WTC11 (cell line): ENCODE measurements around the gene ERGIC3. TPM values are rescaled to one million over a fixed set of nuclear protein-coding genes. Genes with fewer than 3 reads are reported as not detected.

ENCODE experiments used
- ATAC-seq: fragments of 200-7000 bp; cut with Tn5 transposase; 2 replicates; pipeline ENCODE4 v1.10.0; 2021; ENCODE audit warnings: mild to moderate bottlenecking, moderate library complexity
- CTCF ChIA-PET: fragments of 300-600 bp; sonication (Branson Sonifier 250); formaldehyde crosslinking; loops from one replicate; lab custom pipeline; 2021; ENCODE audit warnings: antibody characterized with exemption; lab: Charles Lee
- POLR2A ChIA-PET: fragments of 350-600 bp; sonication (Branson Sonifier 250); formaldehyde crosslinking; loops from one replicate; lab custom pipeline; 2021; ENCODE audit warnings: antibody characterized with exemption; lab: Charles Lee
- DNase-seq: peaks from one replicate; pipeline ENCODE4 v3.0.0; 2021; ENCODE audit warnings: low spot score
- H3K27ac Mint-ChIP-seq: 2 replicates; pipeline ENCODE4 v1.8.0; 2021; ENCODE audit warnings: mixed read lengths
- H3K27me3 Mint-ChIP-seq: 2 replicates; pipeline ENCODE4 v1.8.0; 2021; ENCODE audit warnings: low read depth, mild to moderate bottlenecking, moderate library complexity, mixed read lengths
- H3K36me3 Mint-ChIP-seq: 2 replicates; pipeline ENCODE4 v1.8.0; 2021; ENCODE audit warnings: mixed read lengths
- H3K4me1 Mint-ChIP-seq: 2 replicates; pipeline ENCODE4 v1.8.0; 2022; ENCODE audit warnings: mixed read lengths
- H3K4me3 Mint-ChIP-seq: 2 replicates; pipeline ENCODE4 v1.8.0; 2021; ENCODE audit warnings: mild to moderate bottlenecking, moderate library complexity, mixed read lengths
- H3K9me3 Mint-ChIP-seq: 2 replicates; pipeline ENCODE4 v1.8.0; 2021; ENCODE audit warnings: mixed read lengths
- CREM ChIP-seq: sonication (generic); formaldehyde crosslinking; IDR thresholded peaks from 2 replicates; pipeline ENCODE4 v1.8.1; 2022; ENCODE audit warnings: mild to moderate bottlenecking, missing genetic modification reagents, moderate library complexity
- ERG ChIP-seq: fragments of 250-450 bp; sonication (Bioruptor Pico); IDR thresholded peaks from 2 replicates; pipeline ENCODE4 v1.8.0; 2021; ENCODE audit warnings: mild to moderate bottlenecking
- FOXP1 ChIP-seq: sonication (generic); formaldehyde crosslinking; IDR thresholded peaks from 2 replicates; pipeline ENCODE4 v1.8.0; 2022; ENCODE audit warnings: missing genetic modification reagents, mild to moderate bottlenecking, moderate library complexity, borderline replicate concordance
- GRHL2 ChIP-seq: fragments of 250-450 bp; sonication (Bioruptor Pico); IDR thresholded peaks from 2 replicates; pipeline ENCODE4 v1.8.0; 2022; ENCODE audit warnings: mild to moderate bottlenecking, moderate library complexity; ENCODE audit not compliant: insufficient replicate concordance, severe bottlenecking
- MLX ChIP-seq: sonication (generic); formaldehyde crosslinking; IDR thresholded peaks from 2 replicates; pipeline ENCODE4 v1.8.1; 2023; ENCODE audit warnings: mild to moderate bottlenecking, missing genetic modification reagents, moderate library complexity
- MYBL2 ChIP-seq: sonication (generic); formaldehyde crosslinking; IDR thresholded peaks from 2 replicates; pipeline ENCODE4 v1.8.1; 2023; ENCODE audit warnings: mild to moderate bottlenecking, moderate library complexity, missing genetic modification reagents
- NFATC4 ChIP-seq: fragments of 250-450 bp; sonication (Bioruptor Pico); IDR thresholded peaks from 2 replicates; pipeline ENCODE4 v1.9.0; 2021; ENCODE audit warnings: mild to moderate bottlenecking
- NR2C2 ChIP-seq: sonication (generic); formaldehyde crosslinking; IDR thresholded peaks from 2 replicates; pipeline ENCODE4 v1.8.0; 2022; ENCODE audit warnings: mild to moderate bottlenecking, missing genetic modification reagents
- NR3C1 ChIP-seq: sonication (generic); formaldehyde crosslinking; conservative IDR thresholded peaks from 2 replicates; pipeline ENCODE4 v1.8.1; 2023; ENCODE audit warnings: low read depth, mild to moderate bottlenecking, missing genetic modification reagents
- TEAD4 ChIP-seq: sonication (generic); formaldehyde crosslinking; IDR thresholded peaks from 2 replicates; pipeline ENCODE4 v1.8.0; 2022; ENCODE audit warnings: mild to moderate bottlenecking, missing genetic modification reagents
- ZBTB21 ChIP-seq: sonication (generic); formaldehyde crosslinking; IDR thresholded peaks from 2 replicates; pipeline ENCODE4 v1.8.1; 2023; ENCODE audit warnings: mild to moderate bottlenecking, missing genetic modification reagents, borderline replicate concordance
- ZNF121 ChIP-seq: sonication (generic); formaldehyde crosslinking; IDR thresholded peaks from 2 replicates; pipeline ENCODE4 v1.8.0; 2023; ENCODE audit warnings: missing genetic modification reagents
- ZNF263 ChIP-seq: sonication (generic); formaldehyde crosslinking; IDR thresholded peaks from 2 replicates; pipeline ENCODE4 v1.8.1; 2022; ENCODE audit warnings: low read depth, mild to moderate bottlenecking, moderate library complexity, missing genetic modification reagents
- ZNF512 ChIP-seq: sonication (generic); formaldehyde crosslinking; IDR thresholded peaks from 2 replicates; pipeline ENCODE4 v1.8.1; 2022; ENCODE audit warnings: missing genetic modification reagents, borderline replicate concordance
- ZNF671 ChIP-seq: fragments of 250-450 bp; sonication (Bioruptor Pico); IDR thresholded peaks from 2 replicates; pipeline ENCODE4 v1.8.0; 2021; ENCODE audit warnings: mild to moderate bottlenecking
- total RNA-seq: library from RNA; stranded (reverse); gene quantifications from 3 replicates; pipeline ENCODE4 v1.2.3, GENCODE V29; 2021
- TF ChIP-seq, protein P1 (sequence below): fragments of 250-450 bp; sonication (Bioruptor Pico); conservative IDR thresholded peaks from 2 replicates; pipeline ENCODE4 v1.9.0; 2021; ENCODE audit warnings: mild to moderate bottlenecking
- TF ChIP-seq, protein P2 (sequence below): fragments of 250-450 bp; sonication (Bioruptor Pico); IDR thresholded peaks from 2 replicates; pipeline ENCODE4 v1.9.0; 2021; ENCODE audit warnings: mild to moderate bottlenecking
- TF ChIP-seq, protein P3 (sequence below): sonication (generic); formaldehyde crosslinking; IDR thresholded peaks from 2 replicates; pipeline ENCODE4 v1.8.0; 2022; ENCODE audit warnings: mild to moderate bottlenecking, missing genetic modification reagents

The ERGIC3 gene
- total RNA-seq, 1 experiment from 2014 or later = 168 TPM

DNA sequence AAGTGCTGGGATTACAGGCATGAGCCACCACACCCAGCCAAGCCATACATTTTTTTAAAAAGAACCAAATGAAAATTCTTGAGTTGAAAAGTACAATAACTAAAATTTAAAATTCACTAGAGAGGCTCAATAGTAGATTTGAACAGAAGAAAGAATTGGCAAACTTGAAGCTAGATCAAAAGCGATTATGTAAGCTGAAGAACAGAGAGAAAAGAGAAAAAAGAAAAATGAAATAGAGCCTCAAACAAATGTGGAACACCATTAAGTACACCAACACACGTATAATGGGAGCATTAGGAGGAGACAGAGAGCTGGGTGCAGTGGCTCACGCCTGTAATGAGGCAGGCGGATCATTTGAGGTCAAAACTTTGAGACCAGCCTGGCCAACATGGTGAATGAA lies 31.0 kb downstream of the ERGIC3 start (continued):
- TF ChIP-seq, protein P1, sequence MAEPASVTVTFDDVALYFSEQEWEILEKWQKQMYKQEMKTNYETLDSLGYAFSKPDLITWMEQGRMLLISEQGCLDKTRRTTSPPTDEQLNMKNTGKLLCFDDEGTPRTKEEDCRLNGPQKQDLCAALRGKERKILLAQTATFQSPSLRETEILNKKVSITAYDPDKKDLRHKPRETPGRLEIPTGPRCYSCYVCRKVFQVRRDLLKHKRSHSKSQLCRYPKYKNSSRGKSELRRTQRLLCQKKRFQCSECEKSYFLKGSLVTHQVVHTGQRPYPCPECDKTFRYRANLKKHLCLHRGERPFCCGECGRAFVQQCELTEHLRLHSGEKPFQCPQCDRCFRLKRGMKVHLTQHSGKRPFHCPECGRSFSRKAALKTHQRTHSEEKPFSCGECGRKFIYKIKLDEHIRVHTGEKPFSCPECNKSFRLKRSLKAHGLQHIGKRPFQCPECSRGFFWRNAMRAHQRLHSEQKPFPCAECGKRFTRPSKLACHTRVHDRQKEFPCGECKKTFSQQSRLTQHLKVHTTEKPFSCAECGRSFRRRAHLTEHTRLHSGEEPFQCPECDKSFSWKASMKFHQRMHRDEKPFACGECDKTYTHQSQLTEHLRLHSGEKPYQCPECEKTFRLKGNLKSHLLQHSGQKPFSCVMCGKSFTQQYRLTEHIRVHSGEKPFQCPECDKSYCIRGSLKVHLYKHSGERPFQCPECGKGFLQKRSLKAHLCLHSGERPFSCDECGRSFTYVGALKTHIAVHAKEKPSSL (CRISPR knock-in tag) = no peak
- TF ChIP-seq ZNF512 (CRISPR knock-in tag) (no peak), ZNF121 (CRISPR knock-in tag) (no peak), TEAD4 (no peak), MLX (CRISPR knock-in tag) (no peak), ZNF671 (CRISPR knock-in tag) (no peak), FOXP1 (CRISPR knock-in tag) (no peak), CREM (no peak), NR2C2 (CRISPR knock-in tag) (no peak), NR3C1 (no peak)
- TF ChIP-seq, protein P2, sequence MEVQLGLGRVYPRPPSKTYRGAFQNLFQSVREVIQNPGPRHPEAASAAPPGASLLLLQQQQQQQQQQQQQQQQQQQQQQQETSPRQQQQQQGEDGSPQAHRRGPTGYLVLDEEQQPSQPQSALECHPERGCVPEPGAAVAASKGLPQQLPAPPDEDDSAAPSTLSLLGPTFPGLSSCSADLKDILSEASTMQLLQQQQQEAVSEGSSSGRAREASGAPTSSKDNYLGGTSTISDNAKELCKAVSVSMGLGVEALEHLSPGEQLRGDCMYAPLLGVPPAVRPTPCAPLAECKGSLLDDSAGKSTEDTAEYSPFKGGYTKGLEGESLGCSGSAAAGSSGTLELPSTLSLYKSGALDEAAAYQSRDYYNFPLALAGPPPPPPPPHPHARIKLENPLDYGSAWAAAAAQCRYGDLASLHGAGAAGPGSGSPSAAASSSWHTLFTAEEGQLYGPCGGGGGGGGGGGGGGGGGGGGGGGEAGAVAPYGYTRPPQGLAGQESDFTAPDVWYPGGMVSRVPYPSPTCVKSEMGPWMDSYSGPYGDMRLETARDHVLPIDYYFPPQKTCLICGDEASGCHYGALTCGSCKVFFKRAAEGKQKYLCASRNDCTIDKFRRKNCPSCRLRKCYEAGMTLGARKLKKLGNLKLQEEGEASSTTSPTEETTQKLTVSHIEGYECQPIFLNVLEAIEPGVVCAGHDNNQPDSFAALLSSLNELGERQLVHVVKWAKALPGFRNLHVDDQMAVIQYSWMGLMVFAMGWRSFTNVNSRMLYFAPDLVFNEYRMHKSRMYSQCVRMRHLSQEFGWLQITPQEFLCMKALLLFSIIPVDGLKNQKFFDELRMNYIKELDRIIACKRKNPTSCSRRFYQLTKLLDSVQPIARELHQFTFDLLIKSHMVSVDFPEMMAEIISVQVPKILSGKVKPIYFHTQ (CRISPR knock-in tag) = no peak
- TF ChIP-seq, all 79 proteins: peak for 0

DNA sequence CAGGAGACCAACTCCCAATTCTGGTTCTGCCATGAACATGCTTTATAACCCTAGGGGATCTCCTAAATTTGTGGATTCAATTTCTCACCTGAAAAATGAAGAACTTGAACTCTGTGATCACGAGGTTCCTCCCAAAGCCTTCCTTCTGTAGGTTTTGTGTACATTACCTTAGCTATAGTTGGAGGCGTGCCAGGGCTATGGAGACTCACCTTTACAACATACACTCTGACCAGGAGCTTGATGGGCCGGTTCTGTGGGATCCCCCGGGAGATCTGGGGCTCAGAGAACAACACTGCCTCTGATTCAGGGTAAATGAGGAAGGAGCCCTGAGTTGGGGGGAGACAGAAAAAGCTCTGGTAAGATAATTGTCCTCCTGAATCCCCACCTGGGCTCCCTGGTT lies 34.1 kb downstream of the ERGIC3 start:
- TF ChIP-seq MLX (CRISPR knock-in tag) (no peak), ZNF263 (CRISPR knock-in tag) (no peak)
- POLR2A ChIA-PET = no interaction called here
- DNase-seq = no peak
- Mint-ChIP-seq H3K9me3 (peaks cover 9% of the 10 kb centered on the region), H3K27ac (no peak overlapping the region), H3K36me3 (peaks cover 7% of the 10 kb centered on the region; the same call in 1 of the 2 replicates), H3K4me3 (no peak overlapping the region), H3K27me3 (peaks cover 12% of the 10 kb centered on the region), H3K4me1 (no peaks in the 10 kb centered on the region)
- CTCF ChIA-PET = no interaction called here
- ATAC-seq = no peak

DNA sequence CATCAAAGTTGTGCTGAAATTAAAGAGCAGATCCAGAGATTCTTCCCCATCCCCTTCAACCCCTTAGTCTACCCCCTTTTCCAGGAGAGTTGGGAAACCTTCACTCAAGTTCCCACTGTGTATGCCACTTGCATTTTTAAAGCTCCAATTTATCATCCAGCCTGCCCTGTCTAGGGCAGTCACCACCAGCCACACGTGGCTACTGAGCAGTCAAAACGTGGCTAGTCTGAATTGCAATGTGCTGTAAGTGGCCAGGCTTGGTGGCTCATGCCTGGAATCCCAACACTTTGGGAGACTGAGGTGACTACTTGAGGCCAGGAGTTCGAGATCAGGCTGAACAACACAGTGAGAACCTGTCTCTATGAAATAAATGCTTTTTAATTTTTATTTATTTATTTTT lies 34.9 kb downstream of the ERGIC3 start:
- no peak overlapping the region for H3K27ac Mint-ChIP-seq
- CTCF ChIA-PET = no interaction called here
- peaks cover 10% of the 10 kb centered on the region for H3K27me3 Mint-ChIP-seq
- POLR2A ChIA-PET = no interaction called here
- H3K36me3 Mint-ChIP-seq = peaks cover 7% of the 10 kb centered on the region; the same call in 1 of the 2 replicates
- no peaks in the 10 kb centered on the region for H3K4me1 Mint-ChIP-seq
- no peak for DNase-seq
- ATAC-seq = no peak
- H3K9me3 Mint-ChIP-seq = peaks cover 15% of the 10 kb centered on the region
- no peak overlapping the region for H3K4me3 Mint-ChIP-seq
- TF ChIP-seq ZBTB21 (CRISPR knock-in tag) (no peak), MYBL2 (no peak), GRHL2 (CRISPR knock-in tag) (no peak), ERG (CRISPR knock-in tag) (no peak), NR2C2 (CRISPR knock-in tag) (no peak), TEAD4 (no peak), NFATC4 (CRISPR knock-in tag) (no peak)
- TF ChIP-seq, protein P3, sequence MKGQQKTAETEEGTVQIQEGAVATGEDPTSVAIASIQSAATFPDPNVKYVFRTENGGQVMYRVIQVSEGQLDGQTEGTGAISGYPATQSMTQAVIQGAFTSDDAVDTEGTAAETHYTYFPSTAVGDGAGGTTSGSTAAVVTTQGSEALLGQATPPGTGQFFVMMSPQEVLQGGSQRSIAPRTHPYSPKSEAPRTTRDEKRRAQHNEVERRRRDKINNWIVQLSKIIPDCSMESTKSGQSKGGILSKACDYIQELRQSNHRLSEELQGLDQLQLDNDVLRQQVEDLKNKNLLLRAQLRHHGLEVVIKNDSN = no peak
- TF ChIP-seq, protein P2 (CRISPR knock-in tag) = no peak
